Trophoblast cell (in vitro differentiated cells and primary cell): ENCODE data around the gene ZNF569.
A peak's percentile ranks its signal among the peaks of the same experiment; 100 is the strongest.

Source experiments
- DNase-seq, 2 donors: peaks; one replicate each; pipeline ENCODE4 v3.0.0-alpha.2; 2016
- H2AFZ ChIP-seq: 2 replicates; pipeline ENCODE4 v1.6.1; 2013; ENCODE audit warnings: low read length, moderate library complexity, mild to moderate bottlenecking; ENCODE audit not compliant: insufficient read depth, poor library complexity
- H2AK5ac ChIP-seq: 2 replicates; pipeline ENCODE4 v1.6.1; 2013; ENCODE audit warnings: mild to moderate bottlenecking, low read length
- H2BK120ac ChIP-seq: 2 replicates; pipeline ENCODE4 v1.6.1; 2013; ENCODE audit warnings: low read length, mild to moderate bottlenecking, moderate library complexity; ENCODE audit not compliant: insufficient read depth, poor library complexity
- H2BK12ac ChIP-seq: 2 replicates; pipeline ENCODE4 v1.6.1; 2013; ENCODE audit warnings: mild to moderate bottlenecking, low read length, moderate library complexity
- H2BK5ac ChIP-seq: 2 replicates; pipeline ENCODE4 v1.6.1; 2013; ENCODE audit warnings: low read length, low read depth, moderate library complexity, mild to moderate bottlenecking; ENCODE audit not compliant: poor library complexity
- H3K14ac ChIP-seq: 2 replicates; pipeline ENCODE4 v1.6.1; 2013; ENCODE audit warnings: mild to moderate bottlenecking, low read length
- H3K18ac ChIP-seq: 2 replicates; pipeline ENCODE4 v1.6.1; 2013; ENCODE audit warnings: mild to moderate bottlenecking, low read length
- H3K23ac ChIP-seq: 2 replicates; pipeline ENCODE4 v1.6.1; 2013; ENCODE audit warnings: low read length
- H3K27ac ChIP-seq: 2 replicates; pipeline ENCODE4 v1.5.1; 2013; ENCODE audit warnings: low read depth, mild to moderate bottlenecking, inconsistent platforms, low read length, moderate library complexity
- H3K27me3 ChIP-seq: 2 replicates; pipeline ENCODE4 v1.6.1; 2013; ENCODE audit warnings: inconsistent platforms, mild to moderate bottlenecking, low read length, moderate library complexity; ENCODE audit not compliant: insufficient read depth
- H3K36me3 ChIP-seq, 2 experiments: 1 replicate in 1 of 2; 2 replicates in 1 of 2; pipeline ENCODE4 v1.6.1; 2013; ENCODE audit warnings: low read length in 2 of 2, mild to moderate bottlenecking in 2 of 2, moderate library complexity in 1 of 2; ENCODE audit not compliant: insufficient read depth in 2 of 2, control insufficient read depth in 1 of 2
- H3K4ac ChIP-seq: 2 replicates; pipeline ENCODE4 v1.6.1; 2013; ENCODE audit warnings: low read depth, mild to moderate bottlenecking, low read length, moderate library complexity
- H3K4me1 ChIP-seq, 2 experiments: 1 replicate in 1 of 2; 2 replicates in 1 of 2; pipeline ENCODE4 v1.6.1; 2013; ENCODE audit warnings: low read length in 2 of 2, mild to moderate bottlenecking in 2 of 2, moderate library complexity in 1 of 2; ENCODE audit not compliant: insufficient read depth in 2 of 2, control insufficient read depth in 1 of 2
- H3K4me2 ChIP-seq: 2 replicates; pipeline ENCODE4 v1.6.1; 2013; ENCODE audit warnings: inconsistent platforms, mild to moderate bottlenecking, low read length, moderate library complexity
- H3K4me3 ChIP-seq: 2 replicates; pipeline ENCODE4 v1.5.1; 2013; ENCODE audit warnings: mild to moderate bottlenecking, low read depth, low read length, inconsistent platforms
- H3K79me1 ChIP-seq: one replicate; pipeline ENCODE4 v1.6.1; 2013; ENCODE audit warnings: low read length
- H3K79me2 ChIP-seq: 2 replicates; pipeline ENCODE4 v1.6.1; 2013; ENCODE audit warnings: low read length, mild to moderate bottlenecking; ENCODE audit not compliant: control insufficient read depth, insufficient read depth, poor library complexity
- H3K9ac ChIP-seq: 2 replicates; pipeline ENCODE4 v1.6.1; 2013; ENCODE audit warnings: mild to moderate bottlenecking, low read length
- H3K9me3 ChIP-seq: 2 replicates; pipeline ENCODE4 v1.6.1; 2013; ENCODE audit warnings: low read depth, mild to moderate bottlenecking, control low read depth, inconsistent platforms, low read length; ENCODE audit not compliant: insufficient read depth
- H4K12ac ChIP-seq: 2 replicates; pipeline ENCODE4 v1.6.1; 2013; ENCODE audit warnings: low read depth, mild to moderate bottlenecking, low read length, moderate library complexity
- H4K8ac ChIP-seq: 2 replicates; pipeline ENCODE4 v1.6.1; 2013; ENCODE audit warnings: low read depth, mild to moderate bottlenecking, low read length, moderate library complexity
- H4K91ac ChIP-seq: one replicate; pipeline ENCODE4 v1.6.1; 2013; ENCODE audit warnings: low read depth, mild to moderate bottlenecking, low read length, moderate library complexity
- WGBS: extraction: QIAGEN DNeasy Blood & Tissue Kit; methylation state at CpG from one replicate; pipeline ENCODE4 v1.1.7; 2013; ENCODE audit warnings: missing lambda C conversion rate; ENCODE audit not compliant: insufficient read length, insufficient coverage; ENCODE audit errors: extremely low coverage; 5-methylcytosine and 5-hydroxymethylcytosine counted together

Gene ZNF569

GRCh38 chr19:37467608-37468090, 405 bp upstream of the ZNF569 start:
- peak overlapping the region; percentile 73 for H2AFZ ChIP-seq
- H3K9me3 ChIP-seq: no peaks in the 10 kb centered on the region
- no peak overlapping the region for H3K27ac ChIP-seq
- no peak for DNase-seq
- H2BK120ac ChIP-seq: no peak overlapping the region
- peak overlapping the region; percentile 78 for H4K12ac ChIP-seq
- no peaks in the 10 kb centered on the region for H3K27me3 ChIP-seq
- no peak overlapping the region for H2AK5ac ChIP-seq
- H3K9ac ChIP-seq: peak overlapping the region; percentile 9
- no peak overlapping the region for H2BK5ac ChIP-seq
- no peak overlapping the region for H4K91ac ChIP-seq
- H3K18ac ChIP-seq: no peak overlapping the region
- no peak overlapping the region for H3K23ac ChIP-seq
- peaks cover 13% of the 10 kb centered on the region for H3K79me1 ChIP-seq
- peak overlapping the region; percentile 10 for H3K4me3 ChIP-seq
- H3K79me2 ChIP-seq: peaks cover 11% of the 10 kb centered on the region
- peak overlapping the region; percentile 90 for H4K8ac ChIP-seq
- peaks cover 2 to 9% of the 10 kb centered on the region in 2 experiments for H3K36me3 ChIP-seq
- H3K4me2 ChIP-seq: peak overlapping the region; percentile 79
- no CpG with 5 or more reads among the region's 18 CpGs for WGBS
- peak overlapping the region; percentile 47 for H3K14ac ChIP-seq
- H2BK12ac ChIP-seq: no peak overlapping the region
- peak overlapping the region; percentile 25 for H3K4ac ChIP-seq
- H3K4me1 ChIP-seq: peaks cover 0 to 6% of the 10 kb centered on the region in 2 experiments

- Histone ChIP-seq H3K9me3 (no peaks in the 10 kb centered on the region), H3K14ac (no peak overlapping the region), H3K79me2 (peaks cover 11% of the 10 kb centered on the region), H3K23ac (no peak overlapping the region), H3K4me2 (peak overlapping the region; percentile 79), H4K91ac (peak overlapping the region; percentile 75), H3K18ac (peak overlapping the region; percentile 23), H3K79me1 (peaks cover 13% of the 10 kb centered on the region), H3K36me3 (peaks cover 2 to 6% of the 10 kb centered on the region in 2 experiments), H3K4me3 (peak overlapping the region; percentile 83), H3K27me3 (no peaks in the 10 kb centered on the region), H2AK5ac (no peak overlapping the region), H2AFZ (peak overlapping the region; percentile 97), H2BK12ac (no peak overlapping the region), H3K4ac (no peak overlapping the region), H3K4me1 (peaks cover 0 to 6% of the 10 kb centered on the region in 2 experiments), H2BK5ac (no peak overlapping the region), H3K9ac (no peak overlapping the region), H4K12ac (peak overlapping the region; percentile 82), H3K27ac (peak overlapping the region; percentile 82), H4K8ac (peak overlapping the region; percentile 95), H2BK120ac (no peak overlapping the region)
- DNase-seq: no peak
- 100% methylated on average over 2 of the region's 25 CpGs for WGBS
Observed at GRCh38 chr19:37466277-37466797, 907 bp downstream of the ZNF569 start.

GRCh38 chr19:37452500-37453245, 14.6 kb downstream of the ZNF569 start:
- peaks cover 4 to 5% of the 10 kb centered on the region in 2 experiments for H3K36me3 ChIP-seq
- no peak overlapping the region for H4K91ac ChIP-seq
- no peak overlapping the region for H2BK5ac ChIP-seq
- no peak overlapping the region for H4K8ac ChIP-seq
- H3K27ac ChIP-seq: no peak overlapping the region
- H3K4me3 ChIP-seq: no peak overlapping the region
- no peaks in the 10 kb centered on the region for H3K79me2 ChIP-seq
- H3K27me3 ChIP-seq: no peaks in the 10 kb centered on the region
- no peak overlapping the region for H3K23ac ChIP-seq
- H3K9ac ChIP-seq: no peak overlapping the region
- no peaks in the 10 kb centered on the region for H3K4me1 ChIP-seq
- H4K12ac ChIP-seq: no peak overlapping the region
- H3K14ac ChIP-seq: no peak overlapping the region
- H2AK5ac ChIP-seq: no peak overlapping the region
- no peak for DNase-seq
- no peak overlapping the region for H2BK12ac ChIP-seq
- no peaks in the 10 kb centered on the region for H3K79me1 ChIP-seq
- WGBS: no CpG with 5 or more reads among the region's 4 CpGs
- no peak overlapping the region for H3K4ac ChIP-seq
- no peak overlapping the region for H2BK120ac ChIP-seq
- no peak overlapping the region for H3K18ac ChIP-seq
- H3K9me3 ChIP-seq: peaks cover 8% of the 10 kb centered on the region
- H3K4me2 ChIP-seq: no peak overlapping the region
- H2AFZ ChIP-seq: no peak overlapping the region

- Histone ChIP-seq H3K9me3 (peaks cover 6% of the 10 kb centered on the region), H3K4me3 (no peak overlapping the region), H4K91ac (no peak overlapping the region), H3K27ac (no peak overlapping the region), H3K36me3 (peaks cover 2% of the 10 kb centered on the region in 2 experiments), H3K14ac (no peak overlapping the region), H4K8ac (no peak overlapping the region), H3K79me2 (no peaks in the 10 kb centered on the region), H3K4me1 (no peaks in the 10 kb centered on the region), H2BK120ac (no peak overlapping the region), H2BK5ac (no peak overlapping the region), H2BK12ac (no peak overlapping the region), H4K12ac (no peak overlapping the region), H3K4me2 (no peak overlapping the region), H3K18ac (no peak overlapping the region), H2AFZ (no peak overlapping the region), H3K23ac (no peak overlapping the region), H3K9ac (no peak overlapping the region), H2AK5ac (no peak overlapping the region), H3K79me1 (no peaks in the 10 kb centered on the region), H3K27me3 (no peaks in the 10 kb centered on the region), H3K4ac (no peak overlapping the region)
- no CpG with 5 or more reads among the region's 1 CpG for WGBS
- no peak for DNase-seq
Observed at GRCh38 chr19:37413313-37414084, 53.7 kb downstream of the ZNF569 start.
